GM10266 (cell line): ENCODE results near the gene STXBP5L.

Experiments
- DNase-seq: peaks from one replicate; pipeline ENCODE4 v3.0.0; 2012; ENCODE audit errors: extremely low spot score
- TF ChIP-seq, protein P1 (sequence below): IDR thresholded peaks from 2 replicates; pipeline ENCODE4 v1.5.1; 2012; ENCODE audit warnings: mild to moderate bottlenecking, low read depth; ENCODE audit not compliant: control insufficient read depth, insufficient read depth; ENCODE audit errors: missing control alignments

STXBP5L gene

DNA sequence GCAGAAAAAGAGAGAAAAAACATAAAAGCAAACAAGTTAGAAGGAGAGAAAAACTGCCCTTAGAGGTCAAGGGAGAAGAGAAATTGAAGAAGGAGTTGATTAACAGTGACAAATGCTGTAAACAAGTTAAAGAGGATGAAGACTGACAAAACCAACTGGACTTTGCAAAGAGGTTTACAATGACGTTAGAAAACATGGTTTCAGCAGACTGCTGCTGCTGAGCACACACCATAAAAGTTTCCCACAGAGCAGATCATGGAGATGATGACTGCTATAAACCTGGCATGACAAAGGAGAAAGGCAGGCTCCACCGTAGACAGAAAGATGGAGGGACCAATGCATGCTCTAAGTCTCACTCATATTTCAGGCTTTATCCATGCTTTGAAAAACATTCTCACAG is 559.1 kb downstream of the STXBP5L start:
- no peak for DNase-seq
- TF ChIP-seq, protein P1, sequence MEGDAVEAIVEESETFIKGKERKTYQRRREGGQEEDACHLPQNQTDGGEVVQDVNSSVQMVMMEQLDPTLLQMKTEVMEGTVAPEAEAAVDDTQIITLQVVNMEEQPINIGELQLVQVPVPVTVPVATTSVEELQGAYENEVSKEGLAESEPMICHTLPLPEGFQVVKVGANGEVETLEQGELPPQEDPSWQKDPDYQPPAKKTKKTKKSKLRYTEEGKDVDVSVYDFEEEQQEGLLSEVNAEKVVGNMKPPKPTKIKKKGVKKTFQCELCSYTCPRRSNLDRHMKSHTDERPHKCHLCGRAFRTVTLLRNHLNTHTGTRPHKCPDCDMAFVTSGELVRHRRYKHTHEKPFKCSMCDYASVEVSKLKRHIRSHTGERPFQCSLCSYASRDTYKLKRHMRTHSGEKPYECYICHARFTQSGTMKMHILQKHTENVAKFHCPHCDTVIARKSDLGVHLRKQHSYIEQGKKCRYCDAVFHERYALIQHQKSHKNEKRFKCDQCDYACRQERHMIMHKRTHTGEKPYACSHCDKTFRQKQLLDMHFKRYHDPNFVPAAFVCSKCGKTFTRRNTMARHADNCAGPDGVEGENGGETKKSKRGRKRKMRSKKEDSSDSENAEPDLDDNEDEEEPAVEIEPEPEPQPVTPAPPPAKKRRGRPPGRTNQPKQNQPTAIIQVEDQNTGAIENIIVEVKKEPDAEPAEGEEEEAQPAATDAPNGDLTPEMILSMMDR: no peak

DNA sequence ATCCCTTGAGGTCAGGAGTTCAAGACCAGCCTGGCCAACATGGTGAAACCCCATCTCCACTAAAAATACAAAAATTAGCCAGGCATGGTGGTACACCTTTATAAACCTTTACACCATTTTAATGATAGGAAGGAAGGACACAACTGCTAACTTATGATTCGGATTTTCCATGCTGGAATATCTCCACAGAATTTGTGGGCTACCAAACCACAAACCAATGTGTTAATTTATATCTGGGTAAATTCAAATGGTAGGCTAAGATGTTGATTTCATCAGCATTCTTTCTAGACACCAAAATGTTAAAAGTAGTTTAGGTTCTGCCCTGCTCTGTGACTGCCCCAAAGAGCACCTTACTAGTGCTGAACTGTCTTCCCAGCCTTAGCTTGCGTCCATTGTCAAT is 565.0 kb downstream of the STXBP5L start:
- TF ChIP-seq, protein P1: no peak

More for the DNA sequence above, 565.0 kb downstream of the STXBP5L start:
- no peak for DNase-seq
